Left lung (tissue), 10 donors: ENCODE measurements around the gene SLC6A3. TPM values are rescaled to one million over a fixed set of nuclear protein-coding genes. Genes with fewer than 3 reads are reported as not detected.

Experiments used
- ATAC-seq: fragments of 200-7000 bp; cut with Tn5 transposase; one replicate; pipeline ENCODE4 v1.9.1; 2020; ENCODE audit warnings: moderate library complexity
- DNase-seq, 4 donors: peaks; one replicate each; pipeline ENCODE4 v3.0.0-alpha.2; 2013 to 2020
- H3K27ac ChIP-seq, 2 donors: fragments of 200-600 bp; sonication (generic) in 1 of 2; one replicate each; pipeline versions ENCODE4 v1.5.0 to v1.8.0; 2020 to 2021
- H3K27me3 ChIP-seq, 2 donors: fragments of 200-600 bp; sonication (generic) in 1 of 2; one replicate each; pipeline versions ENCODE4 v1.5.0 to v1.8.0; 2020 to 2021
- H3K36me3 ChIP-seq, 2 donors: fragments of 200-600 bp; sonication (generic) in 1 of 2; one replicate each; pipeline versions ENCODE4 v1.5.0 to v1.8.0; 2020 to 2021
- H3K4me1 ChIP-seq, 2 donors: fragments of 200-600 bp; one replicate each; pipeline ENCODE4 v1.8.0; 2021
- H3K4me3 ChIP-seq, 2 donors: fragments of 200-600 bp; sonication (generic) in 1 of 2; one replicate each; pipeline versions ENCODE4 v1.5.0 to v1.8.0; 2020 to 2021; ENCODE audit warnings: mild to moderate bottlenecking in 1 of 2
- H3K9me3 ChIP-seq, 2 donors: fragments of 200-600 bp; sonication (generic) in 1 of 2; one replicate each; pipeline versions ENCODE4 v1.5.0 to v1.8.0; 2020 to 2021
- intact Hi-C, 2 donors: fragments of 100-400 bp; cut with DNase I; formaldehyde crosslinking; loops; one replicate each; pipeline versions ENCODE4 v1.11.2 to v1.14.2; 2022
- polyA plus RNA-seq, 6 donors: library from polyadenylated mRNA; unstranded; fragments of 120-200 nt; gene quantifications; one replicate each; pipeline ENCODE4 v1.2.1, GENCODE V29; 2013; ENCODE audit not compliant: insufficient read length in 6 of 6
- total RNA-seq, 2 donors: library from RNA; stranded (reverse); fragmentation: NEBNext Ultra II Directional; extraction: Animal tissue kit (Norgen Biotek cat#: 25700); gene quantifications; one replicate each; pipeline ENCODE4 v1.2.1, GENCODE V29; 2021
- TF ChIP-seq, protein P1 (sequence below), 2 donors: fragments of 200-600 bp; sonication (generic) in 1 of 2; IDR thresholded peaks; one replicate each; pipeline versions ENCODE4 v1.5.0 to v1.8.0; 2021; ENCODE audit warnings: antibody characterized with exemption in 2 of 2
- donor health status: DM: no; HTN: yes; CAD: no.
- donor health status: DM: no; HTN: no; CAD: no.

Gene SLC6A3
- total and polyA plus RNA-seq, 8 donors = 0.10 to 4.5 (median 2.8) TPM

DNA sequence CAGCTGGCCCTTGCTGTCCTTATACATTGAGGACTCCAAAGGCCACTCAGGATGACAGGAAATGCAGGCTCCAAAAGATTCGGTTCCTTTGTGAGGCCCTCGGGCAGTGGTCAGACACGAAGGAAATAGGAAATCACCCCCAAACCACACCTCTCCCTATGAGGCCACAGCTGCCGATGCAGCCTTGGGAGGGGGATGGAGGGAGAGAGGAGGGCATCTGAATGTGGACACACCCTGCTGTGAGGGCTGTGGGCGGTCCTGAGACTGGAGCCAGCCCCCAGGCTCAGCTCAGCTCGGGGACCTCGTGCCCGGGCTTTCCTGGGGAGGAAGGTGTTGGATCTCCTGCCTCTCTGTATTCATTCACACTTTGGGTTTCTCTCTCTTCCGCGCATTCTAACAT is 97.7 kb downstream of the SLC6A3 start:
- no peaks in the 10 kb centered on the region for H3K27me3 ChIP-seq
- DNase-seq (no peak), ATAC-seq (no peak)
- H3K4me3 ChIP-seq = no peak overlapping the region
- TF ChIP-seq, protein P1, sequence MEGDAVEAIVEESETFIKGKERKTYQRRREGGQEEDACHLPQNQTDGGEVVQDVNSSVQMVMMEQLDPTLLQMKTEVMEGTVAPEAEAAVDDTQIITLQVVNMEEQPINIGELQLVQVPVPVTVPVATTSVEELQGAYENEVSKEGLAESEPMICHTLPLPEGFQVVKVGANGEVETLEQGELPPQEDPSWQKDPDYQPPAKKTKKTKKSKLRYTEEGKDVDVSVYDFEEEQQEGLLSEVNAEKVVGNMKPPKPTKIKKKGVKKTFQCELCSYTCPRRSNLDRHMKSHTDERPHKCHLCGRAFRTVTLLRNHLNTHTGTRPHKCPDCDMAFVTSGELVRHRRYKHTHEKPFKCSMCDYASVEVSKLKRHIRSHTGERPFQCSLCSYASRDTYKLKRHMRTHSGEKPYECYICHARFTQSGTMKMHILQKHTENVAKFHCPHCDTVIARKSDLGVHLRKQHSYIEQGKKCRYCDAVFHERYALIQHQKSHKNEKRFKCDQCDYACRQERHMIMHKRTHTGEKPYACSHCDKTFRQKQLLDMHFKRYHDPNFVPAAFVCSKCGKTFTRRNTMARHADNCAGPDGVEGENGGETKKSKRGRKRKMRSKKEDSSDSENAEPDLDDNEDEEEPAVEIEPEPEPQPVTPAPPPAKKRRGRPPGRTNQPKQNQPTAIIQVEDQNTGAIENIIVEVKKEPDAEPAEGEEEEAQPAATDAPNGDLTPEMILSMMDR (IDR thresholded peaks at IDR 0.05) = no peak
- H3K4me1 ChIP-seq = peaks cover 15 to 25% of the 10 kb centered on the region in 2 donors
- no peak overlapping the region for H3K27ac ChIP-seq
- no peaks in the 10 kb centered on the region for H3K9me3 ChIP-seq
- peaks cover 0 to 7% of the 10 kb centered on the region in 2 donors for H3K36me3 ChIP-seq
- intact Hi-C loops = no loop called here

DNA sequence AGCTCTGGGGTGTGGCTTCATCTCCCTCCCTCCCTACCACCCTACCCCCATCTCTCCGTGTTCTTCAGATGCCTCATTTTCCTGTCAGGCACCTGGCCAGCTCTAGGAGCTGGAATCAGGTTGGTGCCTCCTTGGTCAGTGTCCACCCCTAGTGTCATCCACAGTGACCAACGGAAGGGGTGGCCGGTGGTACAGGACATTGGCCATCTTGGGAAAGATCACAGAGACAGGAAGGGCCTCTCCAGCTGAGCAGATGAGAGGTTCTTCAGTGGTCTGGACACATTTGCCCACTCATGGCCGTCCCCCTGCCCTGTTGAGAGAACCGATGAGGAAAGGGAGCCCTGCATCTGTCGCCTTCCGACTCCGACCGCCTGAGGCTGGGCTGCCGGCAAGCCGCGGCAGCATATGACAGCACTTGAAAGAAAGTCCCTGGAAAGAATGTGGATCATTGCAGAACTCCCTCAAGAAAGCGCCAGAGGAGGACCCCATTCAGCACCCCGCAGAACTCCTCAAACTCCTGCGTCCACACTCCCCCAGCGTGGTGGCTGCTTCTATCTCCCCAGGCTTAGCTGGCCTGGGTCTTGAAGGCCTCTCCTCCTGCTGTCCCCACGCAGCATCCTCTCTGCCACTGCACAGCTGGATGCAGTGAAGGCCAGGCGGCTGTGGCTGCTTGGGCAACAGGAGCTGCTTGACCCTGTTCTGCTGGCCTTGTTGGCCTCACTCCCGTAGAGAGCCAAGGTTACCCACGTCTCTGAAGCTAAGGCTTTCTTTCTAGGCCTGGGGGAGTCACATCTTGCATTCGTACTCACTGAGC is 98.4 kb downstream of the SLC6A3 start:
- peaks cover 15 to 28% of the 10 kb centered on the region in 2 donors for H3K4me1 ChIP-seq
- H3K36me3 ChIP-seq = peaks cover 0 to 14% of the 10 kb centered on the region in 2 donors
- H3K27me3 ChIP-seq = no peaks in the 10 kb centered on the region
- intact Hi-C loops = no loop called here
- H3K27ac ChIP-seq = no peak overlapping the region
- TF ChIP-seq, protein P1 (IDR thresholded peaks at IDR 0.05) = no peak
- H3K4me3 ChIP-seq = no peak overlapping the region
- ATAC-seq (no peak), DNase-seq (no peak)
- H3K9me3 ChIP-seq = no peaks in the 10 kb centered on the region

DNA sequence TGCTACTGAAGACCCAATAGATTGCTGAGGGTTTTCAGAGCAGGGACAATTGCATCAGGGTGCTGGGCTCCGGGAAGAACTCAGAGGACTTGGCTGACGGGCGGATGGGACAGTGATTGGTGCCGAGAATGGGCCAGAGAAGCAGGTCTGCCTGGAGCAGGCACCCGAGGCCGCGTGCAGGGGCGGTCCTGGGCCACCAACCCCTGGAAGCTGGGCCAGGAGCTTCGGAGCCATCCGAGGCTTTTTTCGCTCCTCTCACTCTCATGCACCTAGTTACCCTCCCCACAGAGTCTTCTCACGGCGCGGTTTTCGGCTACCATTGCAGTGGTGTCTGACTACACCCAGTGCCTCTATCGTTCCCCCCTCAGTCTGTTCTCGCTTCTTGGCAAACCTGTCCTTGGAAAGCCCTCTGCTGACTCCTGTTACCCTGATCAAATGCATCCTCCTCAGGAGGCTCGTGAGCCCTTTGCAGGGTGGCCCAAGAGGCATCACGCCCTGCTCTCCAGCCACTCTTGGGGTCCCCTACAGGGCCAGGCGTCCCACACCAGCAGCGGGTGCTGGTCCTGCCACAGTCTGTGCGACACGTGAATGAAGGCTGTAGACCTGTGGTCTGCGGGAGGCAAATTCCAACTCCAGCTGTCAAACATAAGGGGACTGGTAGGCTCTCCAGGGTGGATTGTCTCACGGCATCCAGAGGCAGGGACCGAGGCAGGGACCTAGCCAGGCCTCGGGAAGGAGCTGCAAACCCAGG is 99.2 kb downstream of the SLC6A3 start:
- intact Hi-C loops = no loop called here

DNA sequence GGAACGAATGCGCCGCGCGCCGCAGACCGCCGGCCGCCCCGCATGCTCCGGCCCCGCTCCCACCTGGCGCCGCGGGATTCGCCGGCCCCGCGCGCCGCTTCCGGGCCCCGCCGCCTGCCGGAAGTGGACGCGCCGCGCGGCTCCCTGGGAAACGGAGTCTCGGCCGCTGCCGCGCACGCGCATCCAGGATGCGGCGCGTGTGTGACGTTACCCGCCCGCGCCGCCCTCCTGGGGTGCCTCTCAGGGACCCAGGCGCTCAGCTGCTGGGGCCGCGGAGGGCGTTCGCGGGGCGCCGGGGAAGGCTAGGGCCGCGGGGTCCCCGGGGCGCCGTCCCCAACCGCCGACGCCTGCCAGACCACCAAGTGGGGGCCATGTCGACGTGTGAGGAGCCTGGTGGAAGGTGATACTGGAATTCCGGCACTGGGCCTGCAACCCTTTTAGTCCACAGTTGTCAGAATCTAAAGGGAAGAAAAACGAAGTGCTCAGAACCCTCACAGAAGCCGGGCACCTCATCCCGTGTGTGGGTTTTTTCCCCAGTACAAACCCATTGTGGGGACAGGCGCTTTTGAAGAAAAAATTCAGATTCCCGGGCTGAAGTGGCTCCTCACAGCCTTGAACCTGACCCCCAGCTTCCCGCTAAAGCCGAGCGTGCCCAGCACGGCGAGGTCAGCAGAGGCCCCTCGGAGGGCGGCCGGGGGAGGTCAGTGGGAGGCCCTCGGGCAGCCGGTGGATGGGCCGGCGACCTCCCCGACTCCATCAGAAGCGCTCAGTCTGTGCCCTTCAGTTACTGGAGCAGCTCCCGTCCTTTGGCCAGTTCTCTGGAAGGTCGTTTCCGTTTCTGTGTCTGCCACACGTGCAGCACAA is 100.0 kb downstream of the SLC6A3 start, which contains the start of gene CLPTM1L:
Gene CLPTM1L, minus strand, starts transcription at position 125 of the 864 bp plus-strand sequence. CDS start 258 bp downstream, outside the sequence.
- TF ChIP-seq, protein P1 (IDR thresholded peaks at IDR 0.05) = no peak
- H3K4me3 ChIP-seq = peak within 1 kb of the TSS; percentile 81 to 95
- no peaks in the 10 kb centered on the region for H3K27me3 ChIP-seq
- peak within 1 kb of the TSS; percentile 75 to 81 for H3K27ac ChIP-seq
- DNase-seq (peak; percentile 86 to 94 (median 90)), ATAC-seq (peak; percentile 87)
- intact Hi-C loops = no loop called here
- H3K9me3 ChIP-seq = no peaks in the 10 kb centered on the region
- H3K36me3 ChIP-seq = peaks cover 0 to 30% of the 10 kb centered on the region in 2 donors
- H3K4me1 ChIP-seq = peaks cover 15 to 28% of the 10 kb centered on the region in 2 donors

More for the DNA sequence above, 99.2 kb downstream of the SLC6A3 start:
- DNase-seq (peak in 1 of 4 donors; percentile 64), ATAC-seq (no peak)
- Histone ChIP-seq H3K27me3 (no peaks in the 10 kb centered on the region), H3K27ac (peak overlapping the region in 1 of 2 donors; percentile 81), H3K4me3 (peak overlapping the region; percentile 81 to 95), H3K36me3 (peaks cover 0 to 22% of the 10 kb centered on the region in 2 donors), H3K9me3 (no peaks in the 10 kb centered on the region), H3K4me1 (peaks cover 15 to 28% of the 10 kb centered on the region in 2 donors)
- TF ChIP-seq, protein P1 (IDR thresholded peaks at IDR 0.05) = no peak
